GM03348 (cell line): ENCODE data around the gene ZCCHC24.
A peak's percentile ranks its signal among the peaks of the same experiment; 100 is the strongest.

ENCODE experiments used
- DNase-seq: peaks from one replicate; pipeline ENCODE4 v3.0.0; 2012; ENCODE audit warnings: low spot score

Gene ZCCHC24

DNA sequence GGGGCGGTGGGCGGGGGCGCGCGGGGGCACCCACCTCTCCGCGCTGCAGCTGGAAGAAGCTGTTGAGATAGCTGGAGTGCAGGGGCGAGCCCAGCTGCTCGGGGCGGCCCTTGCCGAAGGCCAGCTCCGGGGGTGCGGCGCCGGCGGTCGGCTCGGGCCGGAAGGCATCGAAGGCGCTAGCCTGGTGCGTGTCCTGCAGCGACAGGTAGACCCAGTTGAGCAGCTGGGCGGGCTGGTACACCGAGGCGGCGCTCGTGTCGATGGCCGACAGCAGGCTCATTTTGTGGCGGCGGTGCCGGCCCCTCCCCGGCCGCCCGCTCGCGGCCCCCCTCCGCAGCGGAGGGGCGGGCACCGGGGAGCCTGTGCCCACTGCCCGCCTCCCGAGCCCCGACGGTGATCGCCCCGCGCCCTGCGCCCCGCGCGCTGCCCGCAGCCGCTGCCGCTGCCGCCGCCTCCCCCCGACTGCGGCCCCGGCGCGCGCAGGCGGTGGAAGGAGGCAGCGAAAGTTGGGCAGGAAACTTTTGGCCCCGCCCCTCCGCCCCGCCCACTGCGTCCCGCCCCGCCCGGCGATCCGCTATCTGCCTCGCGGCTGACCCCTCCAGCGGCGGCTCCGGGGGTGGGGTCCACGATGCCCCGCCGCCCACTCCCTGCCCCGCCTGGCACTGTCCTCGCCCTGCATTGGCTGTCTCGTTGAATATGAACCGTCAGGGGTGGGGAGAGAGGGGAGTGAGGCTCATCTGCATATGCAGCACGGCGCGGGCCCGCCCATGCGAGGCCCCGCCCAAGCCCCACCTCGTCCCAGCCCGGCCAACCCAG lies at the start of gene ZCCHC24:
Gene ZCCHC24 (minus strand): TSS at position 464 of the 816 bp plus-strand sequence. CDS start 184 bp downstream, at position 280.
- DNase-seq: peak; percentile 98

- DNase-seq: no peak
Observed at GRCh38 chr10:79493806-79494205, 48.4 kb upstream of the ZCCHC24 start.

DNA sequence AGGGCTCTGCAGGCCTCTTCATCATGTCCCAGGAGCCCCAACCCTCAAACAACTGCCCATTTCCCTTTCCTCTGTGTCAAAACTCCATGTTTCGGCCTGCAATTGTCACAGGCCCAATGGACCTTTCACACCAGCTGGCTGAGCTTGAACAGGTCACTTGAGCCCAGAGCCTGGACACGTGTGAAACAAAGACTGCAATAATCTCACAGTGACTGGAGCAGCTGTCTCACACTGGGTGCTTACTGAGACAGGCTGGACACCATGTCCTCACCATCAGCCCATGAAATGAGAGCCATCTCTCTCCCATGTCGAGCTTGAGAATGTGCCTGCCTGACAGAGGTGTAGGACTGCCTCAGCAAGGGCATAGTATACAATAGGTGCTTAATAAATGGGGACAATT lies 47.4 kb upstream of the ZCCHC24 start:
- no peak for DNase-seq

DNA sequence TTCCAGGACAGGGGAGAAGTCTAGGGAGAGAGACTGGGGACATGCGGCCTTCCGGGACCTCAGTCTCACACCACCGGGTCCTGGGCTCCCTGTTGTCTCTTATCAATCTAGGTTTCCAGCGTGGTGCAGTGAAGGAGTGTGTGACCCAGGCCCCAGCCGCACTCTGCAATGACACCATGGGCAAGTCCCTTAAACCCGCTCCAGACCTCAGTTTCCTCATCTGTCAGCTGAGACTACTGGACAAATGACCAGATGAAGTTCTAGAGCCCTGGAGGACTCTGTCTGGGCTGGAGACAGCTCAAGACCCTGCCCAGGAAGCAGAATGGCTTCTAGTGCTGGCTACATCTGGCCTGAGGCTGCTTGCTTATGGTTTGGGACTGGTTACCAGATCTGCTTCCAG lies 46.8 kb upstream of the ZCCHC24 start:
- DNase-seq: no peak

DNA sequence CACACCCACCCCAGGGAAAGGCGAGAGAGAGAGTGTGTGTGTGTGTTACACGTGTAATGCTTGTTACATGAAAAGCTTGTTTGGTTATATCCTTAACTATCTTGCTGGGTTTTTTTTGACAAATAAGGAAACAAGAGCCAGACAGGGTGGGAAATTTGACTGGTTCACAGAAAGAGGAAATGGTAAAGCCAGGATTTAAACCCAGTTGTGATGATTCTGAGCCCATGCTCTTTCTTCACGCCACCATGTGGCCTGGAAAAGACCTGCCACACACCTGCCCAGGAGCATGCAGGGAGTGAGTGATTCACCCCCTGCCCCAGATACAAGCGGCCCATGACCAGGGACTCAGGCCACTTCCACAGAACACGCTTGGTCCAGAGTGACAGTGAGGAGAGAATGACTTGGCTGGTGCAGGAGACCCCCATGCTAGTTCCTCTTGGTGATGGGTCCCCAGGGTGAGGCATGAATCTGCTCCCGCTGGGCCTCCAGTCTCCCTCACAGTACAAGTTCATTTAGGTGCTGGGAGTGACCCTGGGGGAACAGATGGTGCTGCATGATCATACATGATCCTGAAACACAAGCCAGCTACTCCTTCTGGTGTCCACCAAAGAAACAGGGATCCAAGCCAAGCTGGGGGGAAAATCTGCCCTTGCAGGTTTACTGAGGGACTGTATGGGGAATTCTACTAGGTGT lies 45.9 kb upstream of the ZCCHC24 start:
- DNase-seq: no peak

- DNase-seq: peak; percentile 47
Observed at GRCh38 chr10:79490400-79491142, 45.1 kb upstream of the ZCCHC24 start.

GRCh38 chr10:79488870-79489269 lies 43.4 kb upstream of the ZCCHC24 start:
- DNase-seq: no peak

- DNase-seq: peak; percentile 95
Observed at GRCh38 chr10:79488336-79488735, 42.9 kb upstream of the ZCCHC24 start.

- peak; percentile 63 for DNase-seq
Observed at GRCh38 chr10:79487296-79488194, 42.1 kb upstream of the ZCCHC24 start.

GRCh38 chr10:79484476-79484875 lies 39.1 kb upstream of the ZCCHC24 start:
- DNase-seq: no peak

GRCh38 chr10:79483948-79484347 lies 38.5 kb upstream of the ZCCHC24 start:
- peak; percentile 84 for DNase-seq

DNA sequence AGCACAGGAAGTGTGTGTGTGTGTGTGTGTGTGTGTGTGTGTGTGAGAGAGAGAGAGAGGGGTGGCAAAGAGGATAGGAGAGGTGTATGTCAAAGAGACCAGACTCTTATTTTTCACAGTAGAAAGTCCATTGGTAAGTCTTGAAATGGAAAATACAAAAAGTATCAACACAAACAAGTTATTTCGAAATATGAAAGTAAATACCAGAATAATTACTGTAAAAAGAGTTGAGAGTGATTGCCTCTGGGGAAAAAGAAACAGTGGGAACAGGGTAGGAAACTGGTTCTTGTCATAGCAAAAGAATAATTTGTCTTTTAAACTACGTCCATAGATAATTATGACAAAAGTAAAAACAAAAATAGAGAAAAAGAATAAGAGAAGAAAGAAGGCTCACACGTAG lies 37.9 kb upstream of the ZCCHC24 start:
- peak; percentile 35 for DNase-seq

- no peak for DNase-seq
Observed at GRCh38 chr10:79482741-79483140, 37.3 kb upstream of the ZCCHC24 start.

DNA sequence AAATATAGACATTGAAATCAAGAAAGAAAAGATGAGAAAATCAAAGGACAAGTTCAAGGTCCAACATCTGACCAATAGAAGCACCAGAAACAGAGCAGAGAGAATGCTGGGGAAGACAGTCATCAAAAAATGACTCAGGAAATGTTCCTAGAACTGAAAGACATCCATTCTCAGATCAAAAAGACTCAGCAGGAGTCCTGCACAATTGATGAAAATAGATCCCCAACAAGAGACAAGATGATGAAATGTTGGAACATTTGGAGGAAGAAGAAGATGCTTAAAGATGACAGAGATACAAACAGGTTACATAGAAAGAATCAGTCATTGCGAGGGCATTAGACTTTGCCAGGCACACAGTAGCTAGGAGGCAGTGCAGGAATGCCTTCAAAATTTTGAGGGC lies 36.9 kb upstream of the ZCCHC24 start:
- no peak for DNase-seq

DNA sequence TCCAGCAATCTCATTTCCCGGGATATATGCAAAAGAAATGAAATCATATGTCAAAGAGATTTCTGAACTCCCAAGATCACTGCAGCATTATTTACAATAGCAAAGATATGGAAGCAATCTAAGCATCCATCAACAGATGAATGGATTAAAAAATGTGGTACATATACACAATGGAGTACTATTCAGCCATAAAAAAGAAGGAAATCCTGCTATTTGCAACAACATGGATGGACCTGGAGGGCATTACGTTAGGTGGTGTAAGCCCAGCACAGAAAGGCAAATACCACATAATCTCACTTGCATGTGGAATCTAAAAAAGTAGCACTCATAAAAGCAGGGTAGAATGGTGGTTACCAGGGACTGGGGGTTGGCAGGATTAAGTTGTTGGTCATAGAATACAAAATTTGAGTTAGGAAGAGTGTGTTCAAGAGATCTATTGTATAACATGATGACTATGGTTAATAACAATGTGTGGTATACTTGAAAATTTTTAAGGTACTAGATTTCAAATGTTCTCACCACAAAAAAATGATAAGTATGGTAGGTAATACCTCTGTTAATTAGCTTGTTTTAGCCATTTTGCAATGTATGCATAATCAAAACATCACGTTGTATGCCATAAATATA lies 34.0 kb upstream of the ZCCHC24 start:
- no peak for DNase-seq

- DNase-seq: no peak
Observed at GRCh38 chr10:79477456-79477855, 32.0 kb upstream of the ZCCHC24 start.

DNA sequence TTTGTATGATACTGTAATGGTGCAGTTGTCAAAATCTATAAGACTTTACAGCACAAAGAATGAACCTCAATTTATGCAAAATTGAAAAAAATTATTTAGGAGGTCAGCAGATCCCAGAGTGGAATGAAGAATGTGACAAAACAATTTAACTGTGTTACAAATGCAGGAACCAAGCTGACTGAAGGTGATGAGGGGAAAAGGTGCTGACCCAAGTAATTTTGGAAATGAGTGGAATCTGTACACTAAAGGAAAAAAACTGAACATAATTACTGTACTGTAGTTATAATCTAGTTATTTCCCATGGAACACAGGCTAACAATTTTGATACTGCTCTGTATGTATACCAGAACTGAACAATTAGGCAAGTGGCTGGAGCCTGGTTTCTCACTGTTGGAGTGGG lies 31.2 kb upstream of the ZCCHC24 start:
- no peak for DNase-seq

GRCh38 chr10:79475877-79476276 lies 30.5 kb upstream of the ZCCHC24 start:
- no peak for DNase-seq

DNA sequence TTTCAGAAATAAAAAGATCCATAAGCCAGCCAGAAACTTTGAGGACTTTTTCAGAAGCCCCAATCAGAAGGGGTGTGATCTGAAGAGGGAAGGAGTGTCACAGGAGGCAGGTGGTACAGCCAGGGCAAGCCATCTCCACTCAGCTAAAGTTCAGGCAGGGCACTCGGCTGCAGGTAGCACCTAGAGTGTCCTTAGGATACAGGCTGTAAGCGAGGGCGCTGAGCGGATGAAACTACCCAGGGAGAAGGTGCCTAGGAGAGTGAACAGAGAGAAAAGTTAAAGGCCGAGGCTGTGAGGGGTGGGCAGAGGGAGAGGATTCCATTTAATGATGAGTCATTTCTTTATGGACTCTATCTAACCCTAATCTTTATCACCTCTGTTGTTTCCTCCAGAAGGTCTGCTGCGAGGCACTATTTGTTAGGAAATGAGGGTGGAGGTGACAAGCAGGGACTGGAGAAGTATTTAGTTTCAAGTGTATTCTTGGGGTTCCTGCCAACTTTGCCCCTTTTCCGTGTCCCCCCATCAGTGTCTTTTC lies 29.8 kb upstream of the ZCCHC24 start:
- no peak for DNase-seq

DNA sequence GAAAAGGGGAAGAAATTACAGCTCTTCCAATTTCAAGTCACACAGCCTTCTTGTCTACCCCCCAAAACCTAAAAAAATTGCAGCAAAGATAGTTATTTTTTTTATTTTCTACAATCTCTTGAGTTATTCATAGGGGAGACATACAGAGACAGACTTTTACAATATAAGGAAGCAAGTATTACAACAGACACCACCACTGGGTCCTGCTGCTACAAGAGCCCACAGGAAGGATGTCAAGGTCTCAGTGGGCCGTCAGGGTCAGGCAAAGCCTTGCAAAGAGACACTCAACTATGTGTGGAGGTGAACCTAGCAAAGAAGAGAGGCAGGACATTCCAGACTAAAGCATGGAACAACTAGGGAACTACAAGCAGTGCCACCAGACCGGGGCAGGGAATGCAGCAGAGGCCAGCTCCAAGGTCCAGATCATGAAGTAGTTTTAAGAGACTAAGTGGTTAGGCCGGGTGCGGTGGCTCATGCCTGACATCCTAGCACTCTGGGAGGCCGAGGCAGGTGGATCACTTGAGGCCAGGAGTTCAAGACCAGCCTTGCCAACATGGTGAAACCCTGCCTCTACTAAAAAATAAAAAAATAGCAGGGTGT lies 28.2 kb upstream of the ZCCHC24 start:
- no peak for DNase-seq

DNA sequence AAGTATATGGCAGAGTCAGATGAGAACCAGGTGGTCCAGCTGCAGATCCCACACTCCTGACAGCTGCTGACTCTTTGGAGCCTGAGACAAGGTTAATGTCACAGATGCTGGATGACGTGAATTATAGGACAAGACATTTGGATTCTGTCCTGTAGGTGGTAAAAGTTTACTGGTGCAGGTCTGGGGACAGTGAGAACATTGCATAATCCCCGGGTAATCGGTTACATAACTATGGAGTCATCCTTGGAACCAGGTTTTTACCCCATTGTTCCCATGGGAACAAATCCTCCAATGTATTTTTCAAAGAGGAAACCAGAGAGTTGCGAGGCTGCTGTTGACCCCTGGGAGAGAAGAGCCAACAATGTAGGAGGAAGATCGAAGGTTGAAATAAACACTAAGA lies 27.5 kb upstream of the ZCCHC24 start:
- no peak for DNase-seq
